ENCODE measurements around the gene ZNF780A. TPM values are rescaled to one million over a fixed set of nuclear protein-coding genes. Genes with fewer than 3 reads are reported as not detected.

Gene ZNF780A
- total and polyA plus RNA-seq, 4 donors: 10.4 to 32.9 (median 20.1) TPM

DNA sequence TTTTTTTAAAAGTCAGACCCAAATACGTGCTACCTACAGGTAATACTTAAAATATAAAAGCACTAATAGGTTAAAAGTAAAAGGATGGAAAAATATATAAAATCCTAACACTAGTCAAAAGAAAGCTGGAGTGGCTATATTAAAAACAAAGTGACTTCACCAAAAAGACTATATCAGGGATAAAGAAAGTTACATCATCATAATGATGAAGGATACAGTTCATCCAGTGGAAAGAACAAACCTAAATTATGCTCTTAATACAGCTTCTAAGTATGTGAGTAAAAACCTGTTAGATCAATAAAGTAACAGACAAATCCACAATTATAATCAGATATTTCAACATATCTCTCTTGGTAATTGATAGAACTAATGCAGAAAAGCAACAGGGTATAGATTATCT is 33.6 kb downstream of the ZNF780A start:
- no peak overlapping the region for H3K4me3 ChIP-seq
- TF ChIP-seq, protein P1, sequence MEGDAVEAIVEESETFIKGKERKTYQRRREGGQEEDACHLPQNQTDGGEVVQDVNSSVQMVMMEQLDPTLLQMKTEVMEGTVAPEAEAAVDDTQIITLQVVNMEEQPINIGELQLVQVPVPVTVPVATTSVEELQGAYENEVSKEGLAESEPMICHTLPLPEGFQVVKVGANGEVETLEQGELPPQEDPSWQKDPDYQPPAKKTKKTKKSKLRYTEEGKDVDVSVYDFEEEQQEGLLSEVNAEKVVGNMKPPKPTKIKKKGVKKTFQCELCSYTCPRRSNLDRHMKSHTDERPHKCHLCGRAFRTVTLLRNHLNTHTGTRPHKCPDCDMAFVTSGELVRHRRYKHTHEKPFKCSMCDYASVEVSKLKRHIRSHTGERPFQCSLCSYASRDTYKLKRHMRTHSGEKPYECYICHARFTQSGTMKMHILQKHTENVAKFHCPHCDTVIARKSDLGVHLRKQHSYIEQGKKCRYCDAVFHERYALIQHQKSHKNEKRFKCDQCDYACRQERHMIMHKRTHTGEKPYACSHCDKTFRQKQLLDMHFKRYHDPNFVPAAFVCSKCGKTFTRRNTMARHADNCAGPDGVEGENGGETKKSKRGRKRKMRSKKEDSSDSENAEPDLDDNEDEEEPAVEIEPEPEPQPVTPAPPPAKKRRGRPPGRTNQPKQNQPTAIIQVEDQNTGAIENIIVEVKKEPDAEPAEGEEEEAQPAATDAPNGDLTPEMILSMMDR (IDR thresholded peaks at IDR 0.05; ENCODE audit: control extremely low read depth, extremely low read depth): no peak
- no peak overlapping the region for H3K27ac ChIP-seq (ENCODE audit: low read depth in 1 of 2, low read length in 1 of 2)
- ATAC-seq (ENCODE audit: insufficient read depth, low FRiP score) (no peak), DNase-seq (no peak)
- no peak overlapping the region for H3K9ac ChIP-seq (ENCODE audit: insufficient read depth in 1 of 2, low read length in 2 of 2)
- no peaks in the 10 kb centered on the region for H3K36me3 ChIP-seq (ENCODE audit: control insufficient read depth in 4 of 4, insufficient read depth in 4 of 4, low read length in 4 of 4)
- no peaks in the 10 kb centered on the region for H3K27me3 ChIP-seq (ENCODE audit: control insufficient read depth in 3 of 3, insufficient read depth in 3 of 3, low read length in 2 of 3)
- peaks cover 0 to 22% (median 0%) of the 10 kb centered on the region in 4 donors for H3K9me3 ChIP-seq (ENCODE audit: control insufficient read depth in 4 of 4, insufficient read depth in 3 of 4, low read length in 3 of 4)
- peaks cover 0 to 8% (median 4%) of the 10 kb centered on the region in 5 donors for H3K4me1 ChIP-seq (ENCODE audit: control insufficient read depth in 5 of 5, insufficient read depth in 5 of 5, low read length in 5 of 5)
- 87 to 91% methylated on average over 1 of the region's 1 CpG for WGBS, 2 donors

DNA sequence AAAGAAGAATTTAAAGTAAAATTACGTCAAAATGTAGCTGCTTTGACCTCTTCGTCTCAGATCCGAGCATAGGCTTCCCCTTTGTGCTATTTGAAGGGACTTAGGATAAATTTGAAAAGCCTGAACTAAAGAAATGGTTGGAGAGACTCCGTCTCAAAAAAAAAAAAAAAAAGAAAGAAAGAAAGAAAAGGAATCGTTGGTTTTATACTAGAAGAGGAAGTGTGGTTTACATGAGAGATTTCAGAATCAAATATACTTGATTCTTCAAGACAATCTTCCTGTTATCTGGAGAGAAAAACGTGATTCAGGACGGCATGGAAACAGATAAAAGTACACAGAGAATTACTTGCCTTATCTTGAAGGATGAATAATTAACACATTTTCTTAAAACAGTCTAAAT is 34.2 kb downstream of the ZNF780A start:
- DNase-seq (peak in 1 of 3 donors; percentile 6), ATAC-seq (ENCODE audit: insufficient read depth, low FRiP score) (no peak)
- peak overlapping the region; percentile 59 to 75 for H3K27ac ChIP-seq (ENCODE audit: low read depth in 1 of 2, low read length in 1 of 2)
- TF ChIP-seq, protein P1 (IDR thresholded peaks at IDR 0.05; ENCODE audit: control extremely low read depth, extremely low read depth): no peak
- H3K9ac ChIP-seq (ENCODE audit: insufficient read depth in 1 of 2, low read length in 2 of 2): peak overlapping the region; percentile 30 to 89
- H3K4me1 ChIP-seq (ENCODE audit: control insufficient read depth in 5 of 5, insufficient read depth in 5 of 5, low read length in 5 of 5): peaks cover 0 to 8% (median 6%) of the 10 kb centered on the region in 5 donors
- H3K27me3 ChIP-seq (ENCODE audit: control insufficient read depth in 3 of 3, insufficient read depth in 3 of 3, low read length in 2 of 3): no peaks in the 10 kb centered on the region
- H3K36me3 ChIP-seq (ENCODE audit: control insufficient read depth in 4 of 4, insufficient read depth in 4 of 4, low read length in 4 of 4): no peaks in the 10 kb centered on the region
- H3K4me3 ChIP-seq: peak overlapping the region; percentile 81
- WGBS, 2 donors: 0 to 4% methylated on average over 7 of the region's 7 CpGs
- peaks cover 0 to 22% (median 0%) of the 10 kb centered on the region in 4 donors for H3K9me3 ChIP-seq (ENCODE audit: control insufficient read depth in 4 of 4, insufficient read depth in 3 of 4, low read length in 3 of 4)

DNA sequence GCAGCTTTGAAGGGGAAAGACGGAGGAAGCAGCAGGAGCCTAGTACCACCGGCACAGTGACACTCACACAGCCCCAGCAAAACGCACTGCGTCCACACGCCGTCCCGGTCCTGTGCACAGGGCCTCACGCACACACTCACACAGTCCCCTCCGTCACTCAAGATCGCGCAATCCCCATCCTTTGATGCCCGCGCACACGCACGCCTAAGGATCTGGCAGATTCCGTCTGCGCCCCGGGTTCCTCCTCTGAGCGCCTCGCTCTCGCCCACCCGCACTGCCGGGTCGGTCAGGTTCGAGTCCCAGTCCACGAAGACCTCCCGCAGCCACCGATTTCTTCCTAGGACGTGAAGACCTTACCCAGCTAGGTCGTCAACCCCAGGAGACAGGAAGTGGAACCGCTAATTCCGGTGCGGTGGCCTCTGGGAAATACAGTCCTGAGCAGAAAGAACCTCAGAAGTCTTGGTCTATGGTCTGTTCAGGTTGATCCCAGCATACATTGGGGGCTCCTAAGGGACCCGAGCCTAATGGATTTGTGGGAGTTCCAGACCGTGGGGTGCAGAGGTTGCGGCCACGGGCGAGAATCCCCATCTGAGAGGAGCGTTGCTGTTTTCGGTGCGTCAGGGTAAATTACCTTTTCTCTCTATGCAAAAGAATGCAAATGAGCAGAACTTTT is 34.8 kb downstream of the ZNF780A start, which contains the start of gene ZNF780B:
TSS of gene ZNF780B (minus strand) at position 400 of the 673 bp plus-strand sequence. CDS start 5,899 bp downstream, outside the sequence.
- peak within 1 kb of the TSS; percentile 30 to 89 for H3K9ac ChIP-seq (ENCODE audit: insufficient read depth in 1 of 2, low read length in 2 of 2)
- no peaks in the 10 kb centered on the region for H3K27me3 ChIP-seq (ENCODE audit: control insufficient read depth in 3 of 3, insufficient read depth in 3 of 3, low read length in 2 of 3)
- H3K9me3 ChIP-seq (ENCODE audit: control insufficient read depth in 4 of 4, insufficient read depth in 3 of 4, low read length in 3 of 4): peaks cover 0 to 22% (median 0%) of the 10 kb centered on the region in 4 donors
- no peaks in the 10 kb centered on the region for H3K36me3 ChIP-seq (ENCODE audit: control insufficient read depth in 4 of 4, insufficient read depth in 4 of 4, low read length in 4 of 4)
- peak; percentile 90 for ATAC-seq (ENCODE audit: insufficient read depth, low FRiP score)
- TF ChIP-seq, protein P1 (IDR thresholded peaks at IDR 0.05; ENCODE audit: control extremely low read depth, extremely low read depth): no peak
- DNase-seq: peak; percentile 63 to 82 (median 72)
- 0% methylated on average over 41 of the region's 41 CpGs for whole genome bisulfite sequencing, 2 donors
- H3K4me3 ChIP-seq: peak within 1 kb of the TSS; percentile 81
- H3K27ac ChIP-seq (ENCODE audit: low read depth in 1 of 2, low read length in 1 of 2): peak within 1 kb of the TSS; percentile 59 to 75
- H3K4me1 ChIP-seq (ENCODE audit: control insufficient read depth in 5 of 5, insufficient read depth in 5 of 5, low read length in 5 of 5): peaks cover 0 to 8% (median 6%) of the 10 kb centered on the region in 5 donors

Measured in lung (tissue), 12 donors.